ENCODE results near the gene TSPAN8. TPM values are rescaled to one million over a fixed set of nuclear protein-coding genes. Genes with fewer than 3 reads are reported as not detected.

TSPAN8 gene
- total RNA-seq, 1 experiment from 2014 or later = 74.7 TPM

GRCh38 chr12:71135812-71136176, 22.0 kb downstream of the TSPAN8 start:
- H3K27me3 ChIP-seq (replicated peaks; ENCODE audit: insufficient read depth, low read depth, low read length, poor library complexity) = no peaks in the 10 kb centered on the region
- peaks cover 27% of the 10 kb centered on the region for H3K36me3 ChIP-seq (ENCODE audit: insufficient read depth, low read length, poor library complexity, severe bottlenecking)
- BruUV-seq (replicated peaks) = no TSS peak
- H3K27ac ChIP-seq (ENCODE audit: low read depth, low read length, poor library complexity, severe bottlenecking) = peak overlapping the region; percentile 49
- TF ChIP-seq CTCF (conservative IDR thresholded peaks at IDR 0.05; ENCODE audit: low read depth, low read length) (no peak), EZH2 (IDR thresholded peaks at IDR 0.05; ENCODE audit: borderline replicate concordance, low read depth, low read length, poor library complexity, severe bottlenecking) (no peak)
- intact Hi-C loops (cut with micrococcal nuclease; ENCODE audit: unreplicated experiment) = no loop called here
- ChIA-PET CTCF (no interaction called here), POLR2A (ENCODE audit: low non-redundant PET) (no interaction called here)
- no peak overlapping the region for H3K4me3 ChIP-seq (ENCODE audit: low read depth, low read length, poor library complexity, severe bottlenecking)
- peak; percentile 93 for DNase-seq (ENCODE audit: low spot score)
- H3K4me1 ChIP-seq (ENCODE audit: insufficient read depth, low read length, poor library complexity, severe bottlenecking) = peaks cover 50% of the 10 kb centered on the region
- no peaks in the 10 kb centered on the region for H3K9me3 ChIP-seq (ENCODE audit: low read depth, low read length, poor library complexity, severe bottlenecking)

- H3K27me3 ChIP-seq (replicated peaks; ENCODE audit: insufficient read depth, low read depth, low read length, poor library complexity) = no peaks in the 10 kb centered on the region
- intact Hi-C loops (cut with micrococcal nuclease; ENCODE audit: unreplicated experiment) = no loop called here
- ChIA-PET POLR2A (ENCODE audit: low non-redundant PET) (no interaction called here), CTCF (no interaction called here)
- no peak for TF ChIP-seq EZH2 (IDR thresholded peaks at IDR 0.05; ENCODE audit: borderline replicate concordance, low read depth, low read length, poor library complexity, severe bottlenecking)
- no peak for TF ChIP-seq CTCF (conservative IDR thresholded peaks at IDR 0.05; ENCODE audit: low read depth, low read length)
- peak overlapping the region; percentile 49 for H3K27ac ChIP-seq (ENCODE audit: low read depth, low read length, poor library complexity, severe bottlenecking)
- no TSS peak for BruUV-seq (replicated peaks)
- H3K36me3 ChIP-seq (ENCODE audit: insufficient read depth, low read length, poor library complexity, severe bottlenecking) = peaks cover 31% of the 10 kb centered on the region
- H3K9me3 ChIP-seq (ENCODE audit: low read depth, low read length, poor library complexity, severe bottlenecking) = no peaks in the 10 kb centered on the region
- no peak overlapping the region for H3K4me3 ChIP-seq (ENCODE audit: low read depth, low read length, poor library complexity, severe bottlenecking)
- peaks cover 50% of the 10 kb centered on the region for H3K4me1 ChIP-seq (ENCODE audit: insufficient read depth, low read length, poor library complexity, severe bottlenecking)
- DNase-seq (ENCODE audit: low spot score) = no peak
These were observed 22.6 kb downstream of the TSPAN8 start for GRCh38 chr12:71135077-71135811.

- peaks cover 28% of the 10 kb centered on the region for H3K36me3 ChIP-seq (ENCODE audit: insufficient read depth, low read length, poor library complexity, severe bottlenecking)
- no TSS peak for BruUV-seq (replicated peaks)
- no peak for DNase-seq (ENCODE audit: low spot score)
- H3K4me1 ChIP-seq (ENCODE audit: insufficient read depth, low read length, poor library complexity, severe bottlenecking) = peaks cover 57% of the 10 kb centered on the region
- intact Hi-C loops (cut with micrococcal nuclease; ENCODE audit: unreplicated experiment) = no loop called here
- peak overlapping the region; percentile 9 for H3K27ac ChIP-seq (ENCODE audit: low read depth, low read length, poor library complexity, severe bottlenecking)
- POLR2A ChIA-PET (ENCODE audit: low non-redundant PET) = no interaction called here
- TF ChIP-seq CTCF (conservative IDR thresholded peaks at IDR 0.05; ENCODE audit: low read depth, low read length) (no peak), EZH2 (IDR thresholded peaks at IDR 0.05; ENCODE audit: borderline replicate concordance, low read depth, low read length, poor library complexity, severe bottlenecking) (no peak)
- no peak overlapping the region for H3K4me3 ChIP-seq (ENCODE audit: low read depth, low read length, poor library complexity, severe bottlenecking)
- H3K27me3 ChIP-seq (replicated peaks; ENCODE audit: insufficient read depth, low read depth, low read length, poor library complexity) = no peaks in the 10 kb centered on the region
- CTCF ChIA-PET = no interaction called here
- no peaks in the 10 kb centered on the region for H3K9me3 ChIP-seq (ENCODE audit: low read depth, low read length, poor library complexity, severe bottlenecking)
These were observed 23.4 kb downstream of the TSPAN8 start for GRCh38 chr12:71134405-71134804.
